ENCODE results near the gene PIAS1.
"Not testable (repeated sequence)": the region's sequence is repeated elsewhere in the genome, so short reads cannot be mapped to it uniquely, and the experiment has no call there.

PIAS1 gene

GRCh38 chr15:68187559-68187958 lies 133.4 kb downstream of the PIAS1 start:
- no peak for DNase-seq

- DNase-seq = no peak
Measured at GRCh38 chr15:68188647-68189046, 134.5 kb downstream of the PIAS1 start.

GRCh38 chr15:68190048-68190447 lies 135.9 kb downstream of the PIAS1 start:
- no peak for DNase-seq

GRCh38 chr15:68191555-68191954 lies 137.4 kb downstream of the PIAS1 start:
- no peak for DNase-seq

GRCh38 chr15:68192117-68192516 lies 138.0 kb downstream of the PIAS1 start:
- no peak for DNase-seq

- no peak for DNase-seq
Measured at GRCh38 chr15:68192804-68193486, 138.8 kb downstream of the PIAS1 start.

GRCh38 chr15:68195336-68196112 lies 141.4 kb downstream of the PIAS1 start:
- no peak for DNase-seq

GRCh38 chr15:68196445-68197169 lies 142.5 kb downstream of the PIAS1 start:
- DNase-seq = no peak

- DNase-seq = no peak
Measured at GRCh38 chr15:68197170-68197492, 143.0 kb downstream of the PIAS1 start.

GRCh38 chr15:68197661-68198437 lies 143.7 kb downstream of the PIAS1 start:
- DNase-seq = no peak

GRCh38 chr15:68199340-68199739 lies 145.2 kb downstream of the PIAS1 start:
- DNase-seq = no peak

- DNase-seq = no peak
Measured at GRCh38 chr15:68200016-68200861, 146.1 kb downstream of the PIAS1 start.

- no peak for DNase-seq
Measured at GRCh38 chr15:68201153-68201878, 147.2 kb downstream of the PIAS1 start.

- DNase-seq = no peak
Measured at GRCh38 chr15:68201879-68202261, 147.8 kb downstream of the PIAS1 start.

- DNase-seq = not testable (repeated sequence)
Measured at GRCh38 chr15:68202994-68203393, 148.9 kb downstream of the PIAS1 start.

GRCh38 chr15:68203486-68203885 lies 149.4 kb downstream of the PIAS1 start:
- DNase-seq = no peak

- no peak for DNase-seq
Measured at GRCh38 chr15:68203956-68204355, 149.8 kb downstream of the PIAS1 start.

- DNase-seq = no peak
Measured at GRCh38 chr15:68204361-68204760, 150.2 kb downstream of the PIAS1 start.

- peak; percentile 10 for DNase-seq
Measured at GRCh38 chr15:68204776-68205557, 150.9 kb downstream of the PIAS1 start, which contains the start of gene CALML4. Gene CALML4 (minus strand): TSS chr15:68205332. CDS start chr15:68205247, 85 bp downstream.

- no peak for DNase-seq
Measured at GRCh38 chr15:68205558-68205944, 151.4 kb downstream of the PIAS1 start.

All from NCI-H748 treated with DMSO at 0.1 percent for 48 hours (cell line).